Stimulated activated CD8-positive, alpha-beta memory T cell treated with anti-CD3 and anti-CD28 coated beads, Interleukin-7, amount 100 ng/mL, for 4 hours (primary cell): ENCODE data around the gene ATP11A.

Experiments
- DNase-seq, 2 donors: peaks; one replicate each; pipeline ENCODE4 v3.0.0-alpha.2; 2020; ENCODE audit warnings: low read depth in 2 of 2

The ATP11A gene

DNA sequence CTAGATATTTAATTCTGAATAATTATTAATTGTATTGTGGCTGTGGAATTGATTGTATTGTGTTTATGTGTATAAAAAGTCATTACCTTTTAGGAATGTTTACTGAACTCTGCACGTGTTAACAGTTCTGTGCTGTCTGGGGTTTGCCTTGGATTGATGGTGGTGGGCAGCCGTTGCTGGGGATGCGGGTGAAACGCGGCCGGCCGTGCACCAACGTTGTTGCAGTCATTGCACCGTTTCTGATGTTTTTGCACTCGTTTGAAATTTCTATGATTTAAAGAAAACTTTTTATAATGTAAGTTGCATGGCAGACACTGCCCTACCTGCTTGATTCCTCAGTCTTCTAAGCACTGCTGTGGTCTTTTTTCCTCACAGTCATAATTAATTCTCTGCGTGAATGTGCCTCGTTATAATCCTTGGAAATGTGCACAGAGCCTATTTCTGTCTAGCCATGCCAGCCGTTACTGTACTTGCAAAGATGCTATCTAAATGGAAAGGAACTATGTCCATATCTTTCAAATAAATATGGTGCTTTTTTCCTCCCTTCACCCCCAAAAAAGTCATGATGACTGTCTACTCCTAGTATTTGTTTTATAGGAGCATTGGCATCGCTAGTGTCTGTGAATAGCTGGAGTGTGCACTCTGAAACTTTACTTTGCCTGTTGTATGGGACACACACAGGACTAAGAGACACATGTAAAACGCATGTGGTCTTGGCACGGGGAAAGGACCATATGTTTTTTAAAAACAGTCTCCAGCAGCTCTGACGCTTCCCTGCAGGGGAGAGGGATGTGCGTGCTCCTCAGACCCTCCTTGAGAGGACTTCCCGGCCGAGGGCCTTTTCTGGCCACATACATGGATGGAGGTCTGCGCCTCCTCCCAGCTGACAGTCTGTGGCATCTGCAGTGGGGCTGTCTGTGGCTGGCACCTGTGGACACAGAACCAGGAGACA, 238.5 kb downstream of the ATP11A start:
- DNase-seq, result no peak

DNA sequence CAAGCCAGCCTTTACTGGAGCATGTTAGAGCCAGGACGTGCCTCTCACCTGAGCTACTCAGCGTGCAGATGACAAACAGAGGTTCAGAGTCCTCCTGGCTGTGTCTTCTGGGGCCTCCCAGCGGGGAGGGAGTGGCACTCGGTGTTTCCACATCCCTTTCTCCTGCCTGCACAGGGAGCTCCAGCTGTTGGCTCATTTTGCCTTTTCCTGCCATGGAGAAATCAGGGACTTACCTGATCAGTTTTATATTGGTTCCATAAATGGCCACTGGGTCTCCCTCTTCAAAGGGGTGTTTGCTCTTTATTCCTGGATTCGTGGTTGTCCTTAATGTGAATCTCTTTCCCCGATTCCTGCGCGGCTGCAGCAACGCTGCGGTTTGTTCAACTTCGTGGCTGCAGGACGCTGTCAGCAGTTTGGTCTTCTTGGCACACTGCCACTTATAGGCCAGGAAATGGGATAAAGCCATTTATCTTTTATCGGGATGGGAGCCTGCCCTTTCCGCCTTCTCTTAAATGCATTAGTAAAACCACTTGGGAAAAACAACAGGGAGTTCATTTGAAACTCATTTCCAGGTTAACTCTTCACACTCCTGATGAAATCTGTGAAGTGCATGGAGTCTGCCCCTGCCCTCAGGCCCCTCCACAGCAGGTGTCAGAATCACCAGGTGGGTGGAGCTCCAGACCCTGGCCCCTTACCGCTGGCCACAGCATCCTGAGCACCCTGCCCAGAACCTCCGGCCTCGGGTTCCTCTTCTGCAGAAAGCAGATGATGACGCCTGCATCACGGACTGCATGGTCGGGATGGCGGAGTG, 239.3 kb downstream of the ATP11A start:
- DNase-seq, result no peak

DNA sequence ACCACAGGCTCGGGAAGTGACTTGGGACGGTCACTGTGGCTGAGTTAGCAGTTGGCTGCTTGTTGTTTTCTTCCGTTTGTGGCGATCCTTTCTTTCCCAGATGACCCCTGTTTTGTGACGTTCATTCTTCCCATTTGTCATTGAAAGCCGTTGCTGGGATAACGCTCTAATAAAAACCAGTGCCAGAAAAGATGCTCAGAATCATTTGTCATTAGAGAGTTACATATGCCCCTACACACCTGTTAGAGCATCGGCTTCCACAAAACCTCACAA, 239.9 kb downstream of the ATP11A start:
- DNase-seq, result no peak

DNA sequence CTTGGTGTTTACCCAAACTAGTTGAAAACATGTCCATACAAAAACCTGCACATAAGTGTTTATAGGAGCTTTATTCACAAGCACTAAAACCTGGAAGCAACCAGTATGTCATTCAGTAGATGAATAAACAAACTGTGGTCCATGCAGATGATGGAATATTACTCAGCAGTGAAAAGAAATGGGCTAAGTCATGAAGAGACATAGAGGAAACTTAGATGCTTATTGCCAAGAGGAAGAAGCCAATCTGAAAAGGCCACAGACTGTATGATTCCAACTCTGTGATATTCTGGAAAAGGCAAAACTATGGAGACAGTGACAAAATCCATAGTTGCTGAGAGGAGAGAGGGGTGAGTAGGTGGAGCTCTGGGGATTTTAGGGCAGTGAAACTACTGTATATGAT, 240.4 kb downstream of the ATP11A start:
- no peak for DNase-seq

DNA sequence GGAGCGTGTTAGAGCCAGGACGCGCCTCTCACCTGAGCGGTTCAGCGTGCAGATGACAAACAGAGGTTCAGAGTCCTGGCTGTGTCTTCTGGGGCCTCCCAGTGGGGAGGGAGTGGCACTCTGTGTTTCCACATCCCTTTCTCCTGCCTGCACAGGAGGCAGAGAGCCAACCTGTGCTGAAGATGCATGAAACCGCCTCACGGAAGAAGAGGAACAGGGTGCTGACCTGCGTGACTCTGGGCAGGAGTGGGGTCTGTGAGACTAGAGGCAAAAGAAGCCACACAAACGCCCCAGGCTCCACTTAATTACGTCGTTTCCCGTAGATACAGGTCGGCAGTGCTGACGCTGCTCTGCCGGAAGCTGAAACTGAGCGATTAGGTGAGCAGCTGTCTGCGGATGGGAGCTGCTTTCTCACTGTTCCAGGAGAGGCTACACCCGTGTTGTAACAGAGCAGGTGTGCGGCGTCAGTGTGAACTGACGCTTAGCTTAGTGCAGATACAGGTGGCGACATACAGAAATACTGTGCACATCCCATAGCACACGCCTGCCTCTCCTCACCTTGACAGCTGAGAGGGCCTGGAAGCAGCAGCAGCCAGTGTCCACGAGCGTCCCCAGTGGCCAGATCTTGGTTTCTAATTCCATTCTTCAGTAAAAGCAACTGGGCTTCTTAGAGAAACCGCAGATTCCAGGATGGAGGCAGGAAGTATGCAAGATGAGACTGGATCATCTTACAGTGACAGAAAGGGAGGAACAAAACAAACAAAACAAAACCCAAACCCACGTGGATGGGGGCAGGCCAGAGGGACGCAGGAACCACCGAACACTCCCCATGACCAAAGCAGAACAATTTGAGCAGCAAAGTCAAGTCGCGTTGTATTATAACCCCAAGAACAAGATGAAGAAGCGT, 241.4 kb downstream of the ATP11A start:
- DNase-seq, result no peak

DNA sequence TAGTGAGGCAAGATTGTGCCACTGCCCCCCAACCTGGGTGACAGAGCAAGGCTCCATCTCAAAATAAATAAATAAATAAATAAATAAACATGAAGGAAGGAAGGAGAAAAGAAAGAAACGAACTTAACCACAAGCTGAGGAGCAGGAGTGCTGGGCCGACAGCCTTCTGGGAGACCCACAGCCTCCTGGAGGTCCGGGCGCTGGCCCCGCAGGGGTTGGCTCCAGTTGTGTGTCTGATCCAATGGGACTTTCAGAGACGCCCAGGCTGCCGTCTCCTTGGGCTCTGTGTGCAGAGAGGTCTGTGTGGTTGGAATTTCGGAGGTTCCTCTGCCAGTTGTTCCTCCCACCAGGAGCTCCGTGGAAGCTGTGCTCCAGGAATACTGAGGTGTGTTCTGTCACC, 243.1 kb downstream of the ATP11A start:
- DNase-seq, result no peak

DNA sequence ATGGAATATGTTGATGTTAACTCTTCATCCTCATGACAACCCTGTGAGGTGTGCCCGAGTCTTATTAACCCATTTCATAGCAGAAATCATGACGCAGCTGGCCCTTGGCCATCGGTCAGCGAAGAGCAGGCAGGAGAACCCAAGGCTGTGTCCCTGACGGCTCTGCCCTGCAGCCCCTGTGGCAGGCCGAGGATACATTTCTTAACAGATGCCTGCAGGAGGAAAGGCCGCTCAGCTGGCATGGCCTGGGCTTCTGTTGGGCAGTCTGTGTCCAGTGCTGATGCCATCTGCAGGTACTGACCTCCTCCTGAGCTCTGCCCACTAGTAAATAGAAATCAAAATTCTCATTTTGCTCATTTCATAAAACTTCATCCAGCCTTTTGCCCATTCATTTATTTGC, 243.8 kb downstream of the ATP11A start:
- no peak for DNase-seq

DNA sequence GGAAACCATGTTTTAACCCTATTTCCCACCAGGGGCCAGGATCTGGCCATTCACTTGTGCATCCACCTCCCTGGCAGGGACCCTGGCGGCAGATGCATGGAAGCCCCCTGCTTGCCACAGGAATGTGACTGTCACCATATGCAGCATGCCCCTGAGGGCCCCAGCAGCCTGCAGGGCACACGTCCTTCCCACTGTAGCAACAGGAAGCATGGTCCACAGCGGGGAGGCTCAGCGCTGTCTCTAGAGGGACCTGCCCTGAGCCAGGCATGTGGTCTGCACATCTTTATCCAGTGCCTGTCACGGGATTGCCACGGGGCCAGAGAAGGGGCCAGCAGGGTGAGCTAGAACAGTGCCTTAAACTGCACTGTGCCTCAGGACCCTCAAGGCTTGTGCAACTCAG, 244.2 kb downstream of the ATP11A start:
- no peak for DNase-seq
